Measurements from ENCODE around the gene VEZT.

DNA sequence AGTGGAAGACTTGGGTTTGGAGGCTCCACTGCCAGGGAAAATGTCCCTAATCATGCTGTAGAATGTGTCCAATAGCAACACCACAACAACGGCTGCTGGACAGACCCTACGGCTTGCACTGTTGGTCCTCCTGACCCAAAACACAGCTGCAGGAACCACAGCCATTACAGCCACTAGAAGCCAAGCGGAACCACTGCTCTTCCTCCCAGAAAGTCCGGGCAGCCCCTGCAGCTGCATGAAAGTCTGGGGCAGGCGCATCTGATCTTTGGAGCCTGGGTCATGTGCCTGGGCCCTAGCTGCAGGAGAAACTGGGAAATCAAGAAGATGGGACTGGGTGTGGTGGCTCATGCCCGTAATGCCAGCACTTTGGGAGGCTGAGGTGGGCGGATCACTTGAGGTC is 131.7 kb downstream of the VEZT start:
- TF ChIP-seq, protein P1, sequence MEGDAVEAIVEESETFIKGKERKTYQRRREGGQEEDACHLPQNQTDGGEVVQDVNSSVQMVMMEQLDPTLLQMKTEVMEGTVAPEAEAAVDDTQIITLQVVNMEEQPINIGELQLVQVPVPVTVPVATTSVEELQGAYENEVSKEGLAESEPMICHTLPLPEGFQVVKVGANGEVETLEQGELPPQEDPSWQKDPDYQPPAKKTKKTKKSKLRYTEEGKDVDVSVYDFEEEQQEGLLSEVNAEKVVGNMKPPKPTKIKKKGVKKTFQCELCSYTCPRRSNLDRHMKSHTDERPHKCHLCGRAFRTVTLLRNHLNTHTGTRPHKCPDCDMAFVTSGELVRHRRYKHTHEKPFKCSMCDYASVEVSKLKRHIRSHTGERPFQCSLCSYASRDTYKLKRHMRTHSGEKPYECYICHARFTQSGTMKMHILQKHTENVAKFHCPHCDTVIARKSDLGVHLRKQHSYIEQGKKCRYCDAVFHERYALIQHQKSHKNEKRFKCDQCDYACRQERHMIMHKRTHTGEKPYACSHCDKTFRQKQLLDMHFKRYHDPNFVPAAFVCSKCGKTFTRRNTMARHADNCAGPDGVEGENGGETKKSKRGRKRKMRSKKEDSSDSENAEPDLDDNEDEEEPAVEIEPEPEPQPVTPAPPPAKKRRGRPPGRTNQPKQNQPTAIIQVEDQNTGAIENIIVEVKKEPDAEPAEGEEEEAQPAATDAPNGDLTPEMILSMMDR (IDR thresholded peaks at IDR 0.05; ENCODE audit: borderline replicate concordance, extremely low read depth, low read length, poor library complexity, severe bottlenecking): no peak
- TF ChIP-seq EZH2 (IDR thresholded peaks at IDR 0.05; ENCODE audit: borderline replicate concordance, low read depth, low read length, severe bottlenecking): no peak
